LoVo (cell line): ENCODE data around the gene CUX1.
A peak's percentile ranks its signal among the peaks of the same experiment; 100 is the strongest.

ENCODE experiments used
- DNase-seq: peaks from one replicate; pipeline ENCODE4 v3.0.0-alpha.2; 2016; ENCODE audit warnings: low spot score

The CUX1 gene, protein sequence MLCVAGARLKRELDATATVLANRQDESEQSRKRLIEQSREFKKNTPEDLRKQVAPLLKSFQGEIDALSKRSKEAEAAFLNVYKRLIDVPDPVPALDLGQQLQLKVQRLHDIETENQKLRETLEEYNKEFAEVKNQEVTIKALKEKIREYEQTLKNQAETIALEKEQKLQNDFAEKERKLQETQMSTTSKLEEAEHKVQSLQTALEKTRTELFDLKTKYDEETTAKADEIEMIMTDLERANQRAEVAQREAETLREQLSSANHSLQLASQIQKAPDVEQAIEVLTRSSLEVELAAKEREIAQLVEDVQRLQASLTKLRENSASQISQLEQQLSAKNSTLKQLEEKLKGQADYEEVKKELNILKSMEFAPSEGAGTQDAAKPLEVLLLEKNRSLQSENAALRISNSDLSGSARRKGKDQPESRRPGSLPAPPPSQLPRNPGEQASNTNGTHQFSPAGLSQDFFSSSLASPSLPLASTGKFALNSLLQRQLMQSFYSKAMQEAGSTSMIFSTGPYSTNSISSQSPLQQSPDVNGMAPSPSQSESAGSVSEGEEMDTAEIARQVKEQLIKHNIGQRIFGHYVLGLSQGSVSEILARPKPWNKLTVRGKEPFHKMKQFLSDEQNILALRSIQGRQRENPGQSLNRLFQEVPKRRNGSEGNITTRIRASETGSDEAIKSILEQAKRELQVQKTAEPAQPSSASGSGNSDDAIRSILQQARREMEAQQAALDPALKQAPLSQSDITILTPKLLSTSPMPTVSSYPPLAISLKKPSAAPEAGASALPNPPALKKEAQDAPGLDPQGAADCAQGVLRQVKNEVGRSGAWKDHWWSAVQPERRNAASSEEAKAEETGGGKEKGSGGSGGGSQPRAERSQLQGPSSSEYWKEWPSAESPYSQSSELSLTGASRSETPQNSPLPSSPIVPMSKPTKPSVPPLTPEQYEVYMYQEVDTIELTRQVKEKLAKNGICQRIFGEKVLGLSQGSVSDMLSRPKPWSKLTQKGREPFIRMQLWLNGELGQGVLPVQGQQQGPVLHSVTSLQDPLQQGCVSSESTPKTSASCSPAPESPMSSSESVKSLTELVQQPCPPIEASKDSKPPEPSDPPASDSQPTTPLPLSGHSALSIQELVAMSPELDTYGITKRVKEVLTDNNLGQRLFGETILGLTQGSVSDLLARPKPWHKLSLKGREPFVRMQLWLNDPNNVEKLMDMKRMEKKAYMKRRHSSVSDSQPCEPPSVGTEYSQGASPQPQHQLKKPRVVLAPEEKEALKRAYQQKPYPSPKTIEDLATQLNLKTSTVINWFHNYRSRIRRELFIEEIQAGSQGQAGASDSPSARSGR (N-terminal part only)

GRCh38 chr7:101817471-101818286 lies at the start of gene CUX1:
Gene CUX1 (plus strand): TSS chr7:101817626. CDS start chr7:101817640, 14 bp downstream.
- peak; percentile 52 for DNase-seq

DNA sequence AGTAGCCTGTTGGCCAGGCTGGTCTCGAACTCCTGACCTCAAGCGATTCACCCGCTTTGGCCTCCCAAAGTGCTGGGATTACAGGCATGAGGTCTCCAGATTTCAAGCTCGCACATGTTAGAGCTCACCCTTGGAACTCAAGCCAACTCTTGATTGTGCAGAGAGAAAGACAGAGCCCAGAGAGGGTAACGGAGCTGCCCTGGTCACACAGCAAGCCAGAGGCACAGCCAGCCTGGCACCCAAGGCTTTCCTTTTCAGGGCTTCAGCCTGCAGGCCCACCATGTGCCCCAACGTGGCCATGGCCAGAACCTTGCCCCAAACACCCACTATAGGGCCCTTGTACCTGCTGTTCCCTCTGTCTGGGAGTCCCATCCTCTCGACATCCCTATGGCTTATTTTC lies 49.1 kb upstream of the CUX1 start:
- DNase-seq, result no peak

DNA sequence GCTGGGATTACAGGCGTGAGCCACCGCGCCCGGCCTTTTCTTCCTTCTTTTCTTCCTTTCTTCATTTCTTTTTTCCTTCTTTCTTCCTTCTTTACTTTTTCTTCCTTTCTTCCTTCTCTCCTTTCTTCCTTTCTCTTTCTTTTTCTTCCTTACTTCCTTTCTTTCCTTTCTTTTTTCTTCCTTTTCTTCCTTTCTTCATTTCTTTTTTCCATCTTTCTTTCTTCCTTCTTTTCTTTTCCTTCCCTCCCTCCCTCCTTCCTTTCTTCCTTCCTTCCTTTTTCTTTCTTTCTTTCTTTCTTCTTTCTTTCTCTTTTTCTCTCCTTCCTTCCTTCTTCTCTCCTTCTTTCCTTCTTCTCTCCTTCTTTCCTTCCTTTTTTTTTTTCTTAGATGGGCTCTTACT lies 47.0 kb upstream of the CUX1 start:
- no peak for DNase-seq

DNA sequence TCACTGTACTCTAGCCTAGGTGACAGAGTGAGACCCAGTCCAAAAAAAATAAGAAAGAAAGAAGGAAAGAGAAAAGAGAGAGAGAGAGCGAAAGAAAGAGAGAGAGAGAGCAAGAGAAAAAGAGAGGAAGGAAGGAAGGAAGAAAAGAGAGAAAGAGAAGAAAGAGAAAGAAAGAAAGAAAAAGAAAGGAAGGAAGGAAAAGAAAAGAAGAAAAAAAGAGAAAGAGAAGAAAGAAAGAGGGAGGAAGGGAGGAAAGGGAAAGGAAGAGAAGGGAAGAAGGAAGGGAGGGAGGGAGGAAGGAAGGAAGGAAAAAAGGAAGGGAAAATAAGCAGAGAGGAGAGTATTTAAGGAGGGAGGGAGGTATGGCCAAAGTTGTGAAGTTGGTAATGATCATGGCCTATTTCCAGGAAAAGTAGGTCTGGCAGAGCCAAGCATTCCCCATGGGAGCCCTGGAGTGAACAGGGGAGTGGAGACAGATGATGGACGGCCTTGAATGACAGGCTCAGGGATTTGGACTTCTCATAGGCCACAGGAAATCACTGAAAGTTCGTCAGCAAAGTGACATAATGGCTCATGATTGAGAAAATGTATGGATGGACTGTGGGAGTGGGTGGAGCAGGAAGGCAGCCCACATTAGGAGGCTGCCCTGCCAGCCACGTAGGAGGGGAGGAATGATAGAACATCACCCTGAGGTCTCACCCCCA lies 44.8 kb upstream of the CUX1 start:
- no peak for DNase-seq

GRCh38 chr7:101775181-101775580 lies 42.2 kb upstream of the CUX1 start:
- DNase-seq, result no peak

GRCh38 chr7:101778026-101778580 lies 39.3 kb upstream of the CUX1 start:
- DNase-seq, result no peak

DNA sequence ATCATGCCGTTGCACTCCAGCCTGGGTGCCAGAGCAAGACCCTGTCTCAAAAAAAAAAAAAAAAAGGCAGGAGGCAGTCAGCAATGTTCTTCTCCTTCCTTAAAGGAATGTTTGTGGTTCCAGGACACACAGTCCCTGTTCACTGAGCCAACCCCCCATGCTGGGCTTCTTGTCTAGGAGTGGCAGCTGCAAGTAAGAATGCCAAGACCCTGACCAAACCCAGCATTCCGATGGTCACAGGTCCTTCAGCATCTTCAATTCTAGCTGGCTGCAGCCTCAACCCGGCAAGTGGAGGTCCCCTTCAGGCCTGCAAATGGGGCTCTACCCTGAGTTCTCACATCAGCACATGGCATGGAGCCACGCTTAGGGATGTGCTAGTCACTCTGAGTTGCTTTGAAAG lies 38.2 kb upstream of the CUX1 start:
- DNase-seq, result no peak

- no peak for DNase-seq
Observed at GRCh38 chr7:101780281-101780680, 37.1 kb upstream of the CUX1 start.

DNA sequence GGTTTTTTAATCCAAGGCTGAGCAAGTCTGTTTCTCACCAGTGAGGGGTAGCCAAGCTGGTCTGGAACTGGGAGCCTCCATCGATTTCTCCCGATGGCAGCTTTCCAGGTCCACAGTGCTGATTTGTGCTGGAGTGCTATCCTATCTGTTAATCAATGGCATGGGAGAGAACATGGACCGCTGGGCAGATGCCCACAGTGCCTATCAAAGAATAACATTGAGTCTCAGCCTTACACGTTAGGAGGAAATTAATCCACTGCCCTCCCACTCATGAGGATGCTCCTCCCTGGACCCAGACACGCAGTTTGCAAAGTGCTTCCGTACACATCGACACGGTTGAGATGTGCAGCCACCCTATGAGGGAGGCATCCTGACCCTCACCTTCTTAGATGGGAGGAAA lies 36.0 kb upstream of the CUX1 start:
- DNase-seq, result no peak

- no peak for DNase-seq
Observed at GRCh38 chr7:101782476-101782875, 35.0 kb upstream of the CUX1 start.

DNA sequence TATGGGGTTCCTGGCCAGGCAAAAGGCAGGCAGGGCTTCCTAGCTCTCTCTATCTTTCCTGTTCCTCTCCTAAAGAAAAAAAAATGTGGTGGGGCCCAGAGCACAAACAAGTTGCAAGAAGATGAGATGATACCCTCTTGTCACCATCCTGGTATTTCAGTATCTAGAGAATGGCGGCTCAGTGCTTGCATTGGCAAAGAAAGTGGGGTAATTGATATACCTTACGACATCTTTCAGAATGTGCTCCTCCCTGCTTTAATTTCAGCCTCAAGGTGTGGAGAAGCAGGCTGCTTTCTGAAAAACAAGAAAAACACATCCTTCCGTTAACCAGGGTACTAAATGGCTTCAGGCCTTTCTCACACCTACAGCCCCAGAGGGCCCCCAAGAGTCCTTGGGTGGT lies 34.5 kb upstream of the CUX1 start:
- no peak for DNase-seq

DNA sequence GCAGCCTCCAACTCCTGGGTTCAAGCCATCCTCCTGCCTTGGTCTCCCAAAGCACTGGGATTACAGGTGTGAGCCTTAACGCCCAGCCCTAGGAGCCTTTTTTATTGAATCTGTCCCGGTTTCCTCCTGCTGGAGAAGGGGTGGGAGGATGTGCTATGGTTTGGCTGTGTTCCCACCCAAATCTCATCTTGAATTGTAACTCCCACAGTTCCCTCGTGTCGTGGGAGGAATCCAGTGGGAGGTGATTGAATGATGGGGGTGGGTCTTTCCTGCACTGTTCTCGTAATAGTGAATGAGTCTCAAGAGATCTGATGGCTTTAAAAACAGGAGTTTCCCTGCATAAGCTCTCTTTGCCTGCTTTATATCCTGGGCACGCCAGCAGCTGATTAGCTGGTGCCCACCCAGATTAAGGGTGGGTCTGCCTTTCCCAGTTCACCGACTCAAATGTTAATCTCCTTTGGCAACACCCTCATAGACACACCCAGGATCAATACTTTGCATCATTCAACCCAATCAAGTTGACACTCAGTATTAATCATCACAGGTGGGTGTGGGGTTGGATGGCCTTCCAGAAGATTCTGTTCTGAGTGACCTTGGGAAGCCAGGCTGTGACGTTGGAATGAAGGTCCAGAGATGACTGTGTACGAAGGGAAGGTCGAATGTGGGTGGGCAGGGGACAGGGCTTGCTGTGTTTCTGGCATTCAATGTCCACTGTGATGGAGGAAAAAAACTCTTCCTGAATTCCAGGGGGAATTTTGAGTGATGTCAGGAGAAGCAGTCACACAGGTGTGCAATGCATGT lies 33.8 kb upstream of the CUX1 start:
- no peak for DNase-seq

DNA sequence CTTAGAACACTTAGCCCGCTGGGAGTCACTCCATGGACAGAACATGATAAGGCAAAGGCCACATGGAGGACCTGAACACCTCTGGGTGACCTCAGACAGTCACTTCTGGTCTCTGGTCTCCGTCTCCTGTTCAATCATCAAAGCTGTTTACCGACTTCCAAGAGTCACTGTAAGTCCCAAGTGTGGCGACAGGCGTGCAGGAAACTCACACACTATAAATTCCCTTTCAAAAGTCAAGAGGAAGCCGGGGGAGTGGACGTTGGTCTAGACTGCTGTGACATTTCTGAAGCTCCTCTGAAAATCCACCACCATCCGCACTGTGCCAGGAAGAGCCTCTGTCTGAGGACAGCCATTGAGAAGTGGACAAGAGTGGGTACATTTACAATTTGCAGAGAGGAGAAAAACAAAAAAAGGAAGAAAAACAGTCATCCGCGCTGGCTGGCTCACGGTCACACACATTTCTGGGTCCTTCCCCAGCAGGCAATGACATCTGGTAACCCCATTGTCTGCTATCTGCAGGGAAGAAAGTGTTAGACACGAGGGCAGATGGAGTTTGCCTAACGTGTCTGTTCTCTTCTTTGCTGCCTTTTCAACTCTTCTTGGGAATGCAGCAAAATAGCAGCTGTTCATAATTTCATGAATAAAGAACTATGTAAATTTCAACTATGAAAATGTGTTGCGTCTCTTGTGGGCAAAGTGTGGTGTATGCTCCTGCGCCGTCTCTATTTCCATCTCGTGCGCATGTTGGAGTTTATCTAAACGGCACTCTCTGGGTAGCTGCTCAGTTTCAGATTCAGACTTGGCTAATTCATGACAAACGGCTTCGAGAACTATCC lies 32.9 kb upstream of the CUX1 start:
- no peak for DNase-seq

DNA sequence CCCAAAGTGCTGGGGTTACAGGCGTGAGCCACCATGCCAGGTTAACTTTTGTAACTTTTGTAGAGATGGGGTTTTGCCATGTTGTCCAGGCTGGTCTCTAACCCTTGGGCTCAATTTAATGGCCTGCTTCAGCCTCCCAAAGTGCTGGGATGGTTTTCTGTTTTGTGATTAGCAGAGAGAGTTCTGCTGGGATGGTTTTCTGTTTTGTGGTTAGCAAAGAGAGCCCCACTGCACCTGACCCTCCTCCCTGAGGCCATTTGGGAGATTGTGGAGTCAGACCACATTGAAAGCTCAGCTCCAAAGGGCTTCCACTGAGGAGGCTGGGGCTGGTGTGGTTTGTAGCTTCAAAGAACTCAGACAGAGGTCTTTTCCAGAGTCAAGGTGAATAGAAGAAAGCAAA lies 29.6 kb upstream of the CUX1 start:
- DNase-seq, result no peak

GRCh38 chr7:101788517-101788916 lies 28.9 kb upstream of the CUX1 start:
- no peak for DNase-seq

- DNase-seq, result no peak
Observed at GRCh38 chr7:101790566-101791293, 26.7 kb upstream of the CUX1 start.

- DNase-seq, result peak; percentile 47
Observed at GRCh38 chr7:101792051-101792681, 25.3 kb upstream of the CUX1 start.
